GM06990 (cell line): ENCODE data around the gene CHD2.

Experiments used
- DNase-seq: peaks from one replicate; pipeline ENCODE4 v3.0.0-alpha.2; 2011; ENCODE audit not compliant: insufficient read length; ENCODE audit errors: extremely low read depth
- H3K27me3 ChIP-seq: replicated peaks from 2 replicates; pipeline ENCODE4 v1.6.0; 2011; ENCODE audit warnings: low read length; ENCODE audit not compliant: control insufficient read depth, insufficient read depth
- H3K36me3 ChIP-seq: 2 replicates; pipeline ENCODE4 v1.5.1; 2011; ENCODE audit warnings: low read length; ENCODE audit not compliant: control insufficient read depth, insufficient read depth
- H3K4me3 ChIP-seq: replicated peaks from 2 replicates; pipeline ENCODE4 v1.5.1; 2011; ENCODE audit warnings: low read depth, mild to moderate bottlenecking, control low read depth, low read length
- CTCF ChIP-seq: IDR thresholded peaks from 2 replicates; pipeline ENCODE4 v1.5.1; 2011; ENCODE audit warnings: low read length, control low read depth, mild to moderate bottlenecking, inconsistent platforms; ENCODE audit not compliant: insufficient read depth, poor library complexity, severe bottlenecking

Gene CHD2

GRCh38 chr15:92947071-92947730, 47.1 kb downstream of the CHD2 start:
- Histone ChIP-seq H3K27me3 (no peaks in the 10 kb centered on the region), H3K36me3 (peaks cover 32% of the 10 kb centered on the region), H3K4me3 (no peak overlapping the region)
- no peak for TF ChIP-seq CTCF
- no peak for DNase-seq

- Histone ChIP-seq H3K27me3 (no peaks in the 10 kb centered on the region), H3K4me3 (no peak overlapping the region), H3K36me3 (peaks cover 33% of the 10 kb centered on the region)
- no peak for DNase-seq
- TF ChIP-seq CTCF: no peak
Measured at GRCh38 chr15:92949604-92950249, 49.6 kb downstream of the CHD2 start.

GRCh38 chr15:92951800-92952457, 51.8 kb downstream of the CHD2 start:
- DNase-seq: no peak
- Histone ChIP-seq H3K27me3 (no peaks in the 10 kb centered on the region), H3K4me3 (no peak overlapping the region), H3K36me3 (peaks cover 27% of the 10 kb centered on the region)
- TF ChIP-seq CTCF: no peak

- DNase-seq: no peak
- Histone ChIP-seq H3K4me3 (no peak overlapping the region), H3K27me3 (no peaks in the 10 kb centered on the region), H3K36me3 (peaks cover 24% of the 10 kb centered on the region)
- no peak for TF ChIP-seq CTCF
Measured at GRCh38 chr15:92952458-92952850, 52.3 kb downstream of the CHD2 start.

GRCh38 chr15:92953566-92953965, 53.4 kb downstream of the CHD2 start:
- TF ChIP-seq CTCF: no peak
- DNase-seq: no peak
- Histone ChIP-seq H3K36me3 (peaks cover 20% of the 10 kb centered on the region), H3K4me3 (no peak overlapping the region), H3K27me3 (no peaks in the 10 kb centered on the region)
